Measurements from ENCODE around the gene DNM3. TPM values are rescaled to one million over a fixed set of nuclear protein-coding genes. Genes with fewer than 3 reads are reported as not detected.

Gene DNM3
- total RNA-seq, 1 experiment from 2014 or later, result 1.2 TPM

DNA sequence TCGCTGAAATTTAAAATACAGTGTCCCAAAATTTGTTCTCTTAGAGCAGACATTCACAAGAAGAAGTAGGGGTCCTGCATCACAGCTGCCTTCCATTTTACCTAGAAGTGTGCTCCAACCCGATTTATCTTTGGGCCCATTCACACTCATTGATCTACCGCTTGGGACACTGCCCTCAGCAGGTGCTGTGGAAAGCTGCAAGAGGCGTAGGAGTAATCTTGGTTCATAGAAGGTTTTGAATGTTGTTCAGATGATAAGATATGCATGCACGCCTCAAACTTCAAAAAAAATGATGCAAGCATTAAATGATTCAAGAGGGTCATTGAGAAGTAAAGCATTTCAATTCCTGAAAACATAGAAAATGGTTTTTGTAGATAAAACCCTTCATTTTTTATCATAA lies 560.6 kb downstream of the DNM3 start:
- no peak for DNase-seq
- Mint-ChIP-seq H3K4me1 (ENCODE audit: low read depth, unreplicated experiment) (peaks cover 37% of the 10 kb centered on the region), H3K27ac (ENCODE audit: unreplicated experiment) (no peak overlapping the region), H3K27me3 (ENCODE audit: unreplicated experiment) (no peaks in the 10 kb centered on the region), H3K9me3 (ENCODE audit: low read depth, unreplicated experiment) (no peaks in the 10 kb centered on the region), H3K36me3 (ENCODE audit: insufficient read depth, unreplicated experiment) (peaks cover 7% of the 10 kb centered on the region), H3K4me3 (ENCODE audit: low read depth, unreplicated experiment) (no peak overlapping the region)
- CTCF ChIA-PET, result no interaction called here
- intact Hi-C loops (cut with micrococcal nuclease; ENCODE audit: unreplicated experiment), result no loop called here
- TF ChIP-seq CTCF (IDR thresholded peaks at IDR 0.05; ENCODE audit: unreplicated experiment), result no peak
- no TSS peak for BruUV-seq (replicated peaks)

DNA sequence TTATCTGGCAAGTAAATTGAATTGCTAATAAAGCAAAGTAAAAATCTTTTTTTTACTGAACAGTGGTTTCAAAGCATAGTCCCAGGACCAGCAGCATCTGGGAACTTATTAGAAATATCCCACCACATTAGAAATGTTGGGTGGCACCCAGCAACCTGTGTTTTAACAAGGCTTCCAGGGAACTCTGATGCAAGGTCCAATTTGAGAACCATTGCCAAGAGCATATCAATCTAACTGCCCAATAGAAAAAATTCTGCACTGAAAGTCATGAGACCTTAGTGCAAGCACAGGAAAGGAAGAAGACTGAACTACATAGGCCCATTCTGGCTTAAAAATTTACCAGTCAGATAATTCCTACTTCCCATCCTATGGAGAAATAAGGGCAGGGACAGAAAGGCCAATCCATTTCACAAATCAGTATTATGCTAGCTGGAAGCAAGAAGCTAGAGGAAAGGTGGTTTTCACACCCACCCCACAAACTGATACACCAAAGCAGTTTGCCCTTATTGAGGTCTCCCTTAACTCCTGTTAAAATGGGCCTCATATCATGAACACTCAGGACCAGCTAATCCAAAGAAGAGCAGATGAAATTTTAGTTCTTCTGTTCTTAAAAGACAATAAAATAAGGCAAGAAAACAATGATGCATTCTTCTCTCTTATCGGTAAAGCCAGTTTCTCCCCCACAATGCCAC lies 561.7 kb downstream of the DNM3 start:
- DNase-seq, result no peak
- Mint-ChIP-seq H3K27me3 (ENCODE audit: unreplicated experiment) (no peaks in the 10 kb centered on the region), H3K27ac (ENCODE audit: unreplicated experiment) (no peak overlapping the region), H3K4me3 (ENCODE audit: low read depth, unreplicated experiment) (no peak overlapping the region), H3K4me1 (ENCODE audit: low read depth, unreplicated experiment) (peaks cover 32% of the 10 kb centered on the region), H3K36me3 (ENCODE audit: insufficient read depth, unreplicated experiment) (peaks cover 7% of the 10 kb centered on the region), H3K9me3 (ENCODE audit: low read depth, unreplicated experiment) (no peaks in the 10 kb centered on the region)
- no TSS peak for BruUV-seq (replicated peaks)
- TF ChIP-seq CTCF (IDR thresholded peaks at IDR 0.05; ENCODE audit: unreplicated experiment), result no peak
- CTCF ChIA-PET, result no interaction called here
- intact Hi-C loops (cut with micrococcal nuclease; ENCODE audit: unreplicated experiment), result no loop called here

GRCh38 chr1:172404121-172404520 lies 562.8 kb downstream of the DNM3 start:
- CTCF ChIA-PET, result no interaction called here
- H3K27ac Mint-ChIP-seq (ENCODE audit: unreplicated experiment), result no peak overlapping the region
- no peak for TF ChIP-seq CTCF (IDR thresholded peaks at IDR 0.05; ENCODE audit: unreplicated experiment)
- H3K36me3 Mint-ChIP-seq (ENCODE audit: insufficient read depth, unreplicated experiment), result peaks cover 6% of the 10 kb centered on the region
- H3K4me1 Mint-ChIP-seq (ENCODE audit: low read depth, unreplicated experiment), result peaks cover 21% of the 10 kb centered on the region
- H3K4me3 Mint-ChIP-seq (ENCODE audit: low read depth, unreplicated experiment), result no peak overlapping the region
- BruUV-seq (replicated peaks), result no TSS peak
- H3K27me3 Mint-ChIP-seq (ENCODE audit: unreplicated experiment), result no peaks in the 10 kb centered on the region
- intact Hi-C loops (cut with micrococcal nuclease; ENCODE audit: unreplicated experiment), result no loop called here
- DNase-seq, result no peak
- H3K9me3 Mint-ChIP-seq (ENCODE audit: low read depth, unreplicated experiment), result no peaks in the 10 kb centered on the region

DNA sequence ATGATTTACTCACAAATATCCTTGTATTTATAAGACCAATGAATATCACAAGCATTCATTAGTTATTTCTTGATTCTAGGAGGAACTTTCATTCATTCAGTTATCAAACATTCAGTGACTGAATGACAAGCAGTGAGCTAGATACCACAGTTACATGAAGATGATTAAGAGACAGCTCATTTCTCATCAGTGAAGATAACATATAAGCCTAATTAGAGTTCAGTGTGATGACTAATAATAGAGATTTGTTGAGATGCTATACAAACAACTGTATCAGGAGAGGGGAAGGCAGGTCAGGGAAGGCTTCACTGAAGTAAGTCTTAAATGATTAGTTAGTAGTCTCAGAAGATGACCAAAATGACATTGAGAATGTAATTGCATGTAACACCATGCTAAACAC lies 564.6 kb downstream of the DNM3 start:
- no TSS peak for BruUV-seq (replicated peaks)
- Mint-ChIP-seq H3K27me3 (ENCODE audit: unreplicated experiment) (no peaks in the 10 kb centered on the region), H3K4me3 (ENCODE audit: low read depth, unreplicated experiment) (no peak overlapping the region), H3K4me1 (ENCODE audit: low read depth, unreplicated experiment) (peaks cover 3% of the 10 kb centered on the region), H3K9me3 (ENCODE audit: low read depth, unreplicated experiment) (no peaks in the 10 kb centered on the region), H3K27ac (ENCODE audit: unreplicated experiment) (no peak overlapping the region), H3K36me3 (ENCODE audit: insufficient read depth, unreplicated experiment) (no peaks in the 10 kb centered on the region)
- CTCF ChIA-PET, result interaction anchor here (1.2 kb wide), 1 partner anchor 47 kb away, joined by 3 read pairs; no protein-coding TSS in a partner anchor
- intact Hi-C loops (cut with micrococcal nuclease; ENCODE audit: unreplicated experiment), result no loop called here
- TF ChIP-seq CTCF (IDR thresholded peaks at IDR 0.05; ENCODE audit: unreplicated experiment), result no peak
- no peak for DNase-seq
